OCI-LY7 (cell line): Measurements from ENCODE around the gene KCNQ2. TPM values are rescaled to one million over a fixed set of nuclear protein-coding genes. Genes with fewer than 3 reads are reported as not detected.

Source experiments
- BruUV-seq: library from RNA; stranded (reverse); fragments of 400-500 nt; replicated peaks from 2 replicates; lab custom pipeline; 2021; lab: Mats Ljungman, UMichigan
- CTCF ChIA-PET: fragments of 300-600 bp; sonication (Branson Sonifier 250); formaldehyde crosslinking; loops from one replicate; lab custom pipeline; 2022; ENCODE audit warnings: antibody characterized with exemption; ENCODE audit not compliant: unreplicated experiment; lab: Charles Lee
- POLR2A ChIA-PET: fragments of 300-600 bp; sonication (Branson Sonifier 250); formaldehyde crosslinking; loops from one replicate; lab custom pipeline; 2022; ENCODE audit warnings: antibody characterized with exemption; lab: Charles Lee
- DNase-seq: peaks from one replicate; pipeline ENCODE4 v3.0.0-alpha.2; 2015; ENCODE audit warnings: low spot score
- H2AFZ ChIP-seq: fragments of 200-600 bp; sonication (generic), shearing (Covaris generic); 2 replicates; pipeline ENCODE4 v1.6.1; 2014; ENCODE audit warnings: mild to moderate bottlenecking, antibody characterized with exemption, low read length, moderate library complexity
- H3K27ac ChIP-seq: fragments of 200-600 bp; sonication (generic); 2 replicates; pipeline ENCODE4 v1.5.1; 2014; ENCODE audit warnings: mixed run types, low read depth, mild to moderate bottlenecking, moderate library complexity, low read length, inconsistent platforms; ENCODE audit not compliant: poor library complexity, severe bottlenecking
- H3K36me3 ChIP-seq: fragments of 200-600 bp; sonication (generic); 2 replicates; pipeline ENCODE4 v1.6.1; 2014; ENCODE audit warnings: mild to moderate bottlenecking, antibody characterized with exemption, low read length, moderate library complexity, mixed read lengths; ENCODE audit not compliant: insufficient read depth
- H3K4me1 ChIP-seq: fragments of 200-600 bp; sonication (generic); 2 replicates; pipeline ENCODE4 v1.5.1; 2014; ENCODE audit warnings: mild to moderate bottlenecking, low read length; ENCODE audit not compliant: insufficient read depth, poor library complexity, severe bottlenecking
- H3K4me2 ChIP-seq: fragments of 200-600 bp; sonication (generic); 2 replicates; pipeline ENCODE4 v1.6.1; 2014; ENCODE audit warnings: mild to moderate bottlenecking, low read length
- H3K4me3 ChIP-seq: fragments of 200-600 bp; sonication (generic); 2 replicates; pipeline ENCODE4 v1.5.1; 2014; ENCODE audit warnings: mild to moderate bottlenecking, low read depth, low read length; ENCODE audit not compliant: poor library complexity, severe bottlenecking
- H3K79me2 ChIP-seq: fragments of 200-600 bp; sonication (generic); 2 replicates; pipeline ENCODE4 v1.6.1; 2016; ENCODE audit warnings: low read depth, mild to moderate bottlenecking, low read length, moderate library complexity, mixed read lengths; ENCODE audit not compliant: insufficient read depth
- H3K9me2 ChIP-seq: fragments of 200-600 bp; sonication (generic); 2 replicates; pipeline ENCODE4 v1.6.1; 2016; ENCODE audit warnings: mild to moderate bottlenecking, low read length, mixed read lengths; ENCODE audit not compliant: insufficient read depth
- H3K9me3 ChIP-seq: fragments of 200-600 bp; sonication (generic); 2 replicates; pipeline ENCODE4 v1.6.1; 2014; ENCODE audit warnings: mild to moderate bottlenecking, mixed run types, low read length, mixed read lengths
- H4K20me1 ChIP-seq: fragments of 200-600 bp; sonication (generic); 2 replicates; pipeline ENCODE4 v1.6.1; 2014; ENCODE audit warnings: mild to moderate bottlenecking, antibody characterized with exemption, low read length, moderate library complexity, mixed read lengths; ENCODE audit not compliant: insufficient read depth
- CTCF ChIP-seq: fragments of 200-600 bp; sonication (generic); conservative IDR thresholded peaks from 2 replicates; pipeline ENCODE4 v1.5.1; 2014; ENCODE audit warnings: mild to moderate bottlenecking, antibody characterized with exemption, low read length, moderate library complexity, mixed read lengths
- EZH2phosphoT487 ChIP-seq: fragments of 200-600 bp; sonication (generic); IDR thresholded peaks from 2 replicates; pipeline ENCODE4 v1.6.1; 2018; ENCODE audit warnings: low read depth, borderline replicate concordance, mild to moderate bottlenecking, mixed run types, antibody characterized with exemption, low read length, moderate library complexity, mixed read lengths
- intact Hi-C: fragments of 100-400 bp; cut with micrococcal nuclease; formaldehyde crosslinking; loops from one replicate; pipeline ENCODE4 v1.10.0; 2022; ENCODE audit not compliant: unreplicated experiment
- total RNA-seq, 2 experiments: library from RNA; depleted of rRNA in 1 of 2; stranded (reverse); fragments of >200 nt in 1 of 2; shearing (Covaris generic) in 1 of 2; gene quantifications; 2 replicates each; pipeline ENCODE4 v1.2.3, GENCODE V29; 2014 to 2022

The KCNQ2 gene
- total RNA-seq, 2 experiments from 2014 or later: not detected

GRCh38 chr20:63399596-63400375 is 72.7 kb downstream of the KCNQ2 start:
- no TSS peak for BruUV-seq
- Histone ChIP-seq H3K9me2 (no peaks in the 10 kb centered on the region), H4K20me1 (no peaks in the 10 kb centered on the region), H3K9me3 (no peaks in the 10 kb centered on the region), H3K79me2 (no peaks in the 10 kb centered on the region), H3K36me3 (no peaks in the 10 kb centered on the region), H3K4me3 (no peak overlapping the region), H2AFZ (no peak overlapping the region), H3K27ac (no peak overlapping the region), H3K4me1 (no peaks in the 10 kb centered on the region), H3K4me2 (no peak overlapping the region)
- TF ChIP-seq CTCF (no peak), EZH2phosphoT487 (no peak)
- intact Hi-C loops: no loop called here
- ChIA-PET POLR2A (no interaction called here), CTCF (no interaction called here)
- DNase-seq: no peak

- CTCF ChIA-PET: no interaction called here
- Histone ChIP-seq H3K4me2 (no peak overlapping the region), H4K20me1 (no peaks in the 10 kb centered on the region), H3K27ac (no peak overlapping the region), H3K79me2 (no peaks in the 10 kb centered on the region), H3K36me3 (no peaks in the 10 kb centered on the region), H3K9me3 (no peaks in the 10 kb centered on the region), H3K9me2 (no peaks in the 10 kb centered on the region), H3K4me3 (no peak overlapping the region), H2AFZ (no peak overlapping the region), H3K4me1 (no peaks in the 10 kb centered on the region)
- intact Hi-C loops: no loop called here
- BruUV-seq: no TSS peak
- POLR2A ChIA-PET: no interaction called here
- no peak for DNase-seq
- TF ChIP-seq EZH2phosphoT487: no peak
- no peak for TF ChIP-seq CTCF
Measured at GRCh38 chr20:63398744-63399514, 73.5 kb downstream of the KCNQ2 start.

GRCh38 chr20:63397946-63398450 is 74.5 kb downstream of the KCNQ2 start:
- Histone ChIP-seq H3K36me3 (no peaks in the 10 kb centered on the region), H3K9me2 (no peaks in the 10 kb centered on the region), H3K4me1 (no peaks in the 10 kb centered on the region), H3K27ac (no peak overlapping the region), H2AFZ (no peak overlapping the region), H3K4me3 (no peak overlapping the region), H4K20me1 (no peaks in the 10 kb centered on the region), H3K9me3 (no peaks in the 10 kb centered on the region), H3K79me2 (no peaks in the 10 kb centered on the region), H3K4me2 (no peak overlapping the region)
- BruUV-seq: no TSS peak
- CTCF ChIA-PET: no interaction called here
- POLR2A ChIA-PET: no interaction called here
- no peak for TF ChIP-seq CTCF
- no peak for TF ChIP-seq EZH2phosphoT487
- intact Hi-C loops: no loop called here
- no peak for DNase-seq
